HS-27A (cell line): ENCODE data around the gene CAB39.

Experiments used
- DNase-seq: peaks from one replicate; pipeline ENCODE4 v3.0.0-alpha.2; 2012; ENCODE audit warnings: low read depth, missing footprints

CAB39 gene

GRCh38 chr2:230757476-230757875, 44.8 kb downstream of the CAB39 start:
- no peak for DNase-seq

DNA sequence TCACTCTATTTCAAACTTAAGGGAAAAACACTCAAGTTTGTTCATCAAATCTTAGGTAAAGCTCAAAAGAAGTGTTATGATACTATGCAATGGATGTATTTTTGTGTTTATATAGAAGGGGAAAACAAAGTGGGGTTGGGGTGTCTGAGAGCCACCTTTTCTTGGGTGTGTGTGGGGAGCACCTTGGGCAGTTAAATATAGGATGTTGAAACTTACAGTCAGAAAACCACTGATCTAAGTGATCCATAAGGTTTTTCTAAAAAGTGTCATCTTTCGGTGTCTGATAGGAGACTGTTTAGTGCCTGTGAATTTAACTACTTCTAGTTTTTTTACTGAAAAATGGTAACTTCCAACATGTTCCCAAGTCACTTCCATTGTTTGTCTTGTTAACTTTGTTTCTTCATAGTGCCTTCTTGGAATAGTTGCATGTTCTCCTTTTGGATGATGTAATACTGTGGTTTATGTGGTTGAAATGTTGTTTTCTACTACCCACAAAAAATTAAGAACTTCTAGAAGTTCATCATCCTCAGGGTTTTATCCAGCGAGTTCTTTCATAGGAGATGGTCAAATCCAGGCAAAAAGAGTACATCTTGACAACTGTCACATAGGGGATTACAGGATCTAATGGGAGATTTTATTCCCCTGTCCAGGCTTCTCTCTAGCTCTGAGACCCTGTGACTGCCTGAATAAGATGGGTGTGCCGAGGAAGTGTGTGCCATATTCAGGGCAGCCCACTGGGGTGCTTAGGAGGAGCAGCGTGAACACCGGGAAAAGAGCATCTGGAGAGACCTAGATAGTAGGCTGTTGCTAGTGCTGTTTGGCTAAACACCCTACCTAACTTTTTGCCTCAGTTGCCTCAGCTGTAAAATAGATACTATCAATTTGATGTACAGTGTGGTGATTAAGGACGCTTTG, 46.2 kb downstream of the CAB39 start:
- no peak for DNase-seq

DNA sequence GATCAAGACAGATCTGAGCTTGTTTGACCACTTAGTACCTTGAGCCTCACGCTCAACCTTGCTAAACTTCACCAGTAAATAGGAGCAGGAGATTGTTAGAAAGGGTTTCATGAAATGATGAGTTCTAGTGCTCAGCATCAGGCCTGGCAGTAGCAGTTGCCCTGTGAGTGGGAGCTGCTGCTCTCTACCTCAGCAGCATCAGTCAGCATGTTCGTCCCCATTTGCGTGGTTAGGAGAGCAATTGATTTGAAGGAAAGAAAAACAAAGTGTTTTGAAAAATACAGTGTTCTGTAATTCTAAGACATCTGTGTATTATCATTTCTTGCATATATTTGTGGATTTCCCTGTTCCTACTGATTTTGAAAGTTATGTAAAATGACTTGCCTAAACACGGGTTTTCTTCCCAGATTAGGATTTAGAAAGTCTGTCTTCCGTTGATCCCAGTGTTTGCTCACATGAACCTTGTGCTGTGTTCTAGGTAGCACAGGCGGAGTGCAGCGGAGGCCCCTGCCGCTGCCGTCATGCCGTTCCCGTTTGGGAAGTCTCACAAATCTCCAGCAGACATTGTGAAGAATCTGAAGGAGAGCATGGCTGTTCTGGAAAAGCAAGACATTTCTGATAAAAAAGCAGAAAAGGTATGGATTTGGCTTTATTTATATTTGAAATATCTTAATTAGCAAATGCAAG, 47.0 kb downstream of the CAB39 start:
- no peak for DNase-seq

GRCh38 chr2:230761704-230762103, 49.1 kb downstream of the CAB39 start:
- DNase-seq = no peak

GRCh38 chr2:230762317-230762896, 49.8 kb downstream of the CAB39 start:
- no peak for DNase-seq

- DNase-seq = no peak
These were observed 51.7 kb downstream of the CAB39 start for GRCh38 chr2:230764346-230764745.

GRCh38 chr2:230765611-230766300, 53.1 kb downstream of the CAB39 start:
- no peak for DNase-seq

- no peak for DNase-seq
These were observed 55.3 kb downstream of the CAB39 start for GRCh38 chr2:230767862-230768388.

DNA sequence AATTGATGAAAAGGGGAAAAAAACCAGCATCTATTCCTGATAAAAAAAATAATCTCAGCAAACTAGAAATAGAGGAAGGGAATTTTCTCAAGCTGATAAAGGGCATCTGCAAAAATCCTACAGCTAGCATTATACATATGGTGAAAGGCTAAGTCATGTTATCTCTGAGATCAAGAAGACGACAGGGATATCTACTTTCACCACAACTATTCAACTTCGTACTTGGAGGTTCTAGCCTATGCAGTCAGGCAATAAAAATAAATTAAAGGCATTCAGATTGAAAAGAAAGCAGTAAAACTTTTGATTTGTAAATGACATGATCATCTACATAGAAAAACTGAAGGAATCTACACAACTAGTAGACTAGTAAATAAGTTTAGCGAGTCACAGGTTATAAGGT, 58.2 kb downstream of the CAB39 start:
- DNase-seq = no peak

GRCh38 chr2:230772156-230772555, 59.5 kb downstream of the CAB39 start:
- DNase-seq = no peak

GRCh38 chr2:230773039-230773773, 60.6 kb downstream of the CAB39 start:
- DNase-seq = no peak

GRCh38 chr2:230774348-230774951, 61.8 kb downstream of the CAB39 start:
- DNase-seq = no peak

DNA sequence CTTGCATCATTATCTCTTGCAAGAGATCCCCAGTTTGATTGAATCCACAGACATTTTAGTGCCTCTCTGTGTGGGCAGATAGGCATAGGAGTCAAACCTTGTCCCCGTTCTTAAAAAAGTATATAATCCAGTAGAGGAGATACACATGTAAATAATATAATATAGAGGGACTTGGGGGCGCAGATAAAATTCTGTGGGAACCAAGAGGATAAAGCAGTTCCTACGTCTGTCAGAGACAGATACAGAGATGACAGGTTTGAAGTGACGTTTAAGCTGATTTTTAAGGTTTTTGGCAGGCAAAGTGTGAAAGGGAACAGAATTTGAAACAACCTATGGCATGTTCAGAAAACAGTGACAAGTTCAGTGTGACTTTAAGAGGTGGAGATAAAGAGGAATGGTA, 63.1 kb downstream of the CAB39 start:
- DNase-seq = no peak

GRCh38 chr2:230777721-230778120, 65.1 kb downstream of the CAB39 start:
- DNase-seq = no peak

DNA sequence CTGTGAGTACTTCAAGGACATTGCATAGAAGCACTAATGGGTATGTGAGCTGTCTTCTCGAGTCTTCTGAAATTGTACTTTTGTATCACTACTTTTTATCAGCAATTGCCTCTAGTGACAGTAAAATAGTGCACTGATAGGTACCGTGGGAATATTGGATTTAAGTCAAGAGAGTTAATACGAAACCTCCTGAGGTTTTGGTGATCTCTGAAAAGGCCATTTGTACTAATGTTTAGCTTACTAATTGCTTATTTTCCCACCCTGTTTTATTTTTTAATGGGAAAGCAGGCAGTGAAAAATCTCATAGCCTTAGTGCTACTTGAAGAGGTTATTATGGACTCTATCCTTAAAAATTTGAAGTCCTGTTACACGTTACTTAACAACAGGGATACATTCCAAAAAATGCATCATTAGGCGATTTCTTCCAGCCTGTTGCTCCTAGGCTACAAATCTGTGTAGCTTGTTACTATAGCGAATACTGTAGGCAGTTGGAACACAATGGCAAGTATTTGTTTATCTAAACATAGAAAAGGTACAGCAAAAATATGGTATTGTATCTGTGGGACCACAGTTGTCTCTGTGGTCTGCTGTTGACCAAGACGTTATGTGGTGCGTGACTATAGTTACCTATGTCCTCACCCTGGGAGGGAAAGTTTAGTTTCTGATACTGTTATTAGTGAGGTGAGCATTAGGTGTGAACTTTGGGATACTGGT, 65.9 kb downstream of the CAB39 start:
- DNase-seq = no peak

- no peak for DNase-seq
These were observed 66.5 kb downstream of the CAB39 start for GRCh38 chr2:230779126-230779525.

- DNase-seq = no peak
These were observed 67.0 kb downstream of the CAB39 start for GRCh38 chr2:230779607-230780006.

DNA sequence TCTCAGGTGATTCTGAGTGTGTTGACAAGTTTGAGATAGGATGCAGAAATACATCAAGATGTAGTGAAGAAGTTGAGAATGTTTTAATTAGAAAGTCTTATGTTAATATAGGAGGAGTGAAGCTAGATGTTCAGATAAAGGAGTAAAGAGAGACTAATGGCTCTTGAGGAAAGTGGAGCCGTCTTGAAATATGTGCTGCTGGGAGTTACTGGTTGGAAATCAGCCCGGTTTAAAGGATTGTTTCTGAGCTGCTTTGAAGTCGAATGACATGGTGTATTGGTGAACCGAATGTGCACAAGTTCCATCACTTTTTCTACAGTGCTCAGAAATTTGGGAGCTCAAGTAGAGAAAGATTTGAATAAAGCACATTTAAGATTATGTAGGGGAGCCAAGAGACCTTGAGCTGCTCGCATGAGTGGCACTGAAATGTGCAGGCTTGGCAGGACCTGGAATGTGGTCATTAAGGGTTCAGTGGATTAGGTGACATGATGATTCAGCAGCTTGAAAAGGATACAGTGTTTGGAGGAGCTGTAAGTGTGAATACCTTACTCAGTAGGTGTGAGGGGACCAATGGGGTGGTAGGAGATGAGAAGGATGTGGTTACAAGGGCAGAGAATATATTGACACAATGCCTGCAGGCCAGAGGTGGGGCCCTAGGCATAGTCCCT, 68.6 kb downstream of the CAB39 start:
- no peak for DNase-seq

GRCh38 chr2:230783101-230783500, 70.5 kb downstream of the CAB39 start:
- no peak for DNase-seq

DNA sequence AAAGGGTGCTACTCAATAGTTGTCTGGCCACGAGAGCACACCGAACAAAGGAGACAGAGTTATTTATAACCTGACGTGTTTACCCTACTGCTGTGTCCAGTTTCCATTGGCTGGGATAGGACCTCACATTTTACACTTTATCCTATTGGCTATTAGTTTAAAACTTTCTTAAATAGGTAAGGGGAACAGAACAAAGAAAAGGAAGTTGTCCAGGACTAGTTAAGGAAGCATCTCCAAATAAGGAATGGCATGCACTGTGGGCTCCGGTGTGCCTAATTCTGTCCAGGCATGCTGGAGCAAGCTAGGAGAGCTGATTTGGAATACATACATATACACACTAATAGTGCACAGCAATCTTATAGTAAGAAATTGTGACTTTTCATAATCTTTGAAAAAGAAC, 72.2 kb downstream of the CAB39 start:
- no peak for DNase-seq
